CD4-positive, alpha-beta T cell treated with Interleukin-4 for 1 hour (primary cell): ENCODE results near the gene PIGL.
"Not testable (repeated sequence)": the region's sequence is repeated elsewhere in the genome, so short reads cannot be mapped to it uniquely, and the experiment has no call there.

Experiments
- DNase-seq, 2 donors: peaks; one replicate each; pipeline ENCODE4 v3.0.0-alpha.2; 2020 to 2022

Gene PIGL

GRCh38 chr17:16217002-16217635 is at the start of gene PIGL:
Gene PIGL, plus strand, starts transcription at chr17:16217210. Its CDS starts 17 bp downstream, at chr17:16217227.
- DNase-seq = peak; percentile 88 to 91

GRCh38 chr17:16171613-16172012 is 45.4 kb upstream of the PIGL start:
- no peak for DNase-seq

- DNase-seq = no peak
These were observed 38.2 kb upstream of the PIGL start for GRCh38 chr17:16178836-16179235.

- no peak for DNase-seq
These were observed 35.4 kb upstream of the PIGL start for GRCh38 chr17:16181581-16181980.

- no peak for DNase-seq
These were observed 29.4 kb upstream of the PIGL start for GRCh38 chr17:16187642-16188041.

- no peak for DNase-seq
These were observed 27.1 kb upstream of the PIGL start for GRCh38 chr17:16189791-16190348.

- no peak for DNase-seq
These were observed 26.2 kb upstream of the PIGL start for GRCh38 chr17:16190703-16191360.

GRCh38 chr17:16191604-16192003 is 25.4 kb upstream of the PIGL start:
- no peak for DNase-seq

GRCh38 chr17:16194307-16194835 is 22.6 kb upstream of the PIGL start:
- peak in 1 of 2 donors; percentile 54 for DNase-seq

GRCh38 chr17:16197276-16197675 is 19.7 kb upstream of the PIGL start:
- no peak for DNase-seq

- no peak for DNase-seq
These were observed 17.9 kb upstream of the PIGL start for GRCh38 chr17:16199093-16199492.

GRCh38 chr17:16201693-16202131 is 15.3 kb upstream of the PIGL start:
- DNase-seq = not testable (repeated sequence)

GRCh38 chr17:16202554-16203500 is 14.2 kb upstream of the PIGL start:
- DNase-seq = not testable (repeated sequence)

GRCh38 chr17:16204763-16205162 is 12.2 kb upstream of the PIGL start:
- not testable (repeated sequence) for DNase-seq

- no peak for DNase-seq
These were observed 5.4 kb upstream of the PIGL start for GRCh38 chr17:16211590-16211989.

GRCh38 chr17:16212793-16213192 is 4.2 kb upstream of the PIGL start:
- DNase-seq = no peak

GRCh38 chr17:16214190-16215001 is 2.6 kb upstream of the PIGL start:
- DNase-seq = peak in 1 of 2 donors; percentile 12

- peak; percentile 13 to 32 for DNase-seq
These were observed 2.1 kb upstream of the PIGL start for GRCh38 chr17:16215002-16215272.

GRCh38 chr17:16215273-16215964 is 1.6 kb upstream of the PIGL start, which contains the start of gene NCOR1:
Gene NCOR1, minus strand, starts transcription at chr17:16215534. Its CDS starts 20,965 bp downstream, at chr17:16194569.
- DNase-seq = peak; percentile 87

- DNase-seq = peak in 1 of 2 donors; percentile 24
These were observed 1.1 kb upstream of the PIGL start for GRCh38 chr17:16215965-16216316.

GRCh38 chr17:16216341-16217001 is 539 bp upstream of the PIGL start:
- DNase-seq = not testable (repeated sequence)
